HepG2 (cell line): Measurements from ENCODE around the gene RPL6. TPM values are rescaled to one million over a fixed set of nuclear protein-coding genes. Genes with fewer than 3 reads are reported as not detected.
A peak's percentile ranks its signal among the peaks of the same experiment; 100 is the strongest.

ENCODE experiments used
- BRCA1 ChIP-seq: sonication (generic); formaldehyde crosslinking; IDR thresholded peaks from 2 replicates; pipeline ENCODE4 v1.4.0; 2020; ENCODE audit warnings: missing genetic modification reagents
- CBX1 ChIP-seq: IDR thresholded peaks from one replicate; pipeline ENCODE4 v1.6.1; 2016; ENCODE audit warnings: antibody characterized with exemption, low read depth
- FIP1L1 ChIP-seq: fragments of 200-400 bp; formaldehyde crosslinking; IDR thresholded peaks from 2 replicates; pipeline ENCODE4 v1.6.1; 2018; ENCODE audit warnings: low read depth, mild to moderate bottlenecking, low read length, moderate library complexity, borderline replicate concordance; ENCODE audit not compliant: insufficient read depth
- FOXO4 ChIP-seq: sonication (generic); formaldehyde crosslinking; conservative IDR thresholded peaks from 2 replicates; pipeline ENCODE4 v1.8.1; 2023; ENCODE audit warnings: missing genetic modification reagents
- MXD4 ChIP-seq: IDR thresholded peaks from 2 replicates; pipeline ENCODE4 v1.6.1; 2016; ENCODE audit warnings: mild to moderate bottlenecking, missing biosample characterization, missing genetic modification reagents
- NRL ChIP-seq: sonication (generic); formaldehyde crosslinking; IDR thresholded peaks from 2 replicates; pipeline ENCODE4 v1.5.0; 2020; ENCODE audit warnings: missing genetic modification reagents, mild to moderate bottlenecking, moderate library complexity, borderline replicate concordance
- SMAD3 ChIP-seq: sonication (generic); formaldehyde crosslinking; IDR thresholded peaks from 2 replicates; pipeline ENCODE4 v1.4.0; 2020; ENCODE audit warnings: missing genetic modification reagents
- SUZ12 ChIP-seq: fragments of 150-350 bp; IDR thresholded peaks from 2 replicates; pipeline ENCODE4 v1.6.1; 2014; ENCODE audit warnings: low read depth, low read length
- U2AF1 ChIP-seq: fragments of 200-400 bp; formaldehyde crosslinking; optimal IDR thresholded peaks from 2 replicates; pipeline ENCODE3; 2017; ENCODE audit warnings: mild to moderate bottlenecking, low read depth, low read length
- ZHX1 ChIP-seq: sonication (generic); formaldehyde crosslinking; IDR thresholded peaks from 2 replicates; pipeline ENCODE4 v1.8.1; 2022; ENCODE audit warnings: low read depth, mild to moderate bottlenecking, missing genetic modification reagents
- ZNF263 ChIP-seq: sonication (generic); formaldehyde crosslinking; IDR thresholded peaks from 2 replicates; pipeline ENCODE4 v1.4.0; 2020; ENCODE audit warnings: missing genetic modification reagents
- ZNF44 ChIP-seq: sonication (generic); formaldehyde crosslinking; IDR thresholded peaks from 2 replicates; pipeline ENCODE4 v1.5.1; 2020; ENCODE audit warnings: mild to moderate bottlenecking, missing genetic modification reagents
- ZNF629 ChIP-seq: sonication (generic); formaldehyde crosslinking; conservative IDR thresholded peaks from 2 replicates; pipeline ENCODE4 v1.5.0; 2020; ENCODE audit warnings: missing genetic modification reagents
- ZNF660 ChIP-seq: sonication (generic); formaldehyde crosslinking; IDR thresholded peaks from 2 replicates; pipeline ENCODE4 v1.5.1; 2020; ENCODE audit warnings: mild to moderate bottlenecking, low read depth, missing genetic modification reagents, borderline replicate concordance
- ZNF749 ChIP-seq: sonication (generic); formaldehyde crosslinking; IDR thresholded peaks from 2 replicates; pipeline ENCODE4 v1.8.0; 2022; ENCODE audit warnings: mild to moderate bottlenecking, missing genetic modification reagents, moderate library complexity, borderline replicate concordance
- ZNF766 ChIP-seq: sonication (generic); formaldehyde crosslinking; IDR thresholded peaks from 2 replicates; pipeline ENCODE4 v1.5.0; 2020; ENCODE audit warnings: missing genetic modification reagents, borderline replicate concordance
- ZNF777 ChIP-seq: sonication (generic); formaldehyde crosslinking; IDR thresholded peaks from 2 replicates; pipeline ENCODE4 v1.4.0; 2020; ENCODE audit warnings: missing genetic modification reagents
- polyA plus RNA-seq, 8 experiments: library from polyadenylated mRNA; depleted of rRNA in 3 of 8; stranded (reverse) in 7 of 8; unstranded in 1 of 8; fragments of >200 nt; fragmentation: Illumina TruSeq in 4 of 8; extraction: Trizol in 4 of 8; gene quantifications; 2 replicates each; pipeline versions ENCODE4 v1.2.1 to v1.2.3, GENCODE V29; 2011 to 2016; ENCODE audit warnings: low read depth in 4 of 8, missing spikeins in 1 of 8, mixed read lengths in 1 of 8; ENCODE audit not compliant: insufficient read depth in 1 of 8
- total RNA-seq, 5 experiments: library from RNA; depleted of rRNA; stranded (reverse); fragments of >200 nt; fragmentation: Illumina TruSeq; extraction: Trizol; gene quantifications; 2 replicates each; pipeline ENCODE4 v1.2.3, GENCODE V29; 2016; ENCODE audit warnings: low read depth in 1 of 5
- TF ChIP-seq, protein P1 (sequence below): sonication (generic); formaldehyde crosslinking; IDR thresholded peaks from 2 replicates; pipeline ENCODE4 v1.9.0; 2021; ENCODE audit warnings: missing genetic modification reagents, mild to moderate bottlenecking, borderline replicate concordance
- TF ChIP-seq, protein P2 (sequence below): sonication (generic); formaldehyde crosslinking; IDR thresholded peaks from 2 replicates; pipeline ENCODE4 v1.5.1; 2020; ENCODE audit warnings: missing genetic modification reagents, mild to moderate bottlenecking, borderline replicate concordance

RPL6 gene
- total and polyA plus RNA-seq, 2 of the 13 experiments (the other 11 are each of a cell fraction or from before 2014, with no cell fraction given) = 1,551 to 1,719 TPM

DNA sequence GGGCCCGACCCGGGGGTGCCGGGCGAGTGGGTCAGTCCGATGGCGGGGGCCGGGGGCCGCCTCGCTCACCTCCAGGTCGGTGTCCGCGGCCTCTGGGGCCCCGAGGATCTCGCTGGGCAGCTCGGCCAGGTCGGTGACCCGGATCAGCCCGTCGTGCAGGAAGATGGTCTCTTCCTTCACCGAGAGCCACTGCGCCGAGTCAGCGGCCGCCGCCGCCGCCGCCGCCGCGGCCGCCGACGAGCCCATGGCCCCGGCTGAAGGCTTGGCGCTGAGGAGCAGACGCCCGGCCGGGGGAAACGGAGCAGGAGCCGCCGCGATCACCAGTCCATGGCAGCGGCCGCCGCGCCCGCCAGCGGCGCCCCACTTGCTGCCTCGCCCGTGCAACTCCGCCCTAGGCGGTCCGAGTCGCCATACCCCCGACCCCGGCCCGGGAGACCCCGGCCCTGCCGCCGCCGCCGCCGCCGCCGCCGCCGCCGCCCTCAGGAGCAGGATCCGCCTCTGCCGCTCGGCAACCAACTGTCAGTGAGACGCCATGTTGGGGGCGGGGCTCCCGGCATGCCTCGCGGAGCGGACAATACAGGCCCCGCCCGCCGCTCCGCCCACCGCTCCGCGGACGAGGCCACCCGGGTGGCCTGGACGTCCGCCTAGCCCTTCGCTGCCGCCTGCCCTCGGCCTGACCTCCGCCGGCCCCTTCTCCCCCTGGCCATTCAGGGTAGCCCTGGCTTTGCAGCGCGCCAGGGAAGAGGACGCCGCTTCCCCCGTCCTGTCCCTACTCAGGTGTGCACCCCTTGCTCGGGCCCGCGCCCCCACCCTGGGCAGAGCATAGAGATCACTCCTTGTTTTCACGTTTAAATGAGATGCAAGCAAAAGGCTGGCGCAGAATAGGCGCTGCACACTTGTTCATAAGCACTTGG is 27.3 kb downstream of the RPL6 start, which contains the start of gene HECTD4 (continued):
- TF ChIP-seq ZNF777 (CRISPR knock-in tag) (no peak), MXD4 (CRISPR knock-in tag) (peak; percentile 74), ZNF44 (CRISPR knock-in tag) (0 out of 2 replicates have a peak, but pooled peaks have one; percentile 82), U2AF1 (no peak), ZHX1 (peak; percentile 63; the same call in 1 of the 2 replicates), ZNF263 (CRISPR knock-in tag) (no peak), NRL (peak; percentile 58; the same call in 1 of the 2 replicates), FOXO4 (CRISPR knock-in tag) (0 out of 2 replicates have a peak, but pooled peaks have one; percentile 46), ZNF749 (no peak; the same call in 1 of the 2 replicates), SUZ12 (peak; percentile 42; the same call in 1 of the 2 replicates), FIP1L1 (no peak), ZNF629 (CRISPR knock-in tag) (peak; percentile 39), SMAD3 (CRISPR knock-in tag) (0 out of 2 replicates have a peak, but pooled peaks have one; percentile 53), ZNF766 (CRISPR knock-in tag) (no peak; the same call in 1 of the 2 replicates), CBX1 (no peak), BRCA1 (CRISPR knock-in tag) (no peak), ZNF660 (CRISPR knock-in tag) (no peak)
- TF ChIP-seq, protein P1, sequence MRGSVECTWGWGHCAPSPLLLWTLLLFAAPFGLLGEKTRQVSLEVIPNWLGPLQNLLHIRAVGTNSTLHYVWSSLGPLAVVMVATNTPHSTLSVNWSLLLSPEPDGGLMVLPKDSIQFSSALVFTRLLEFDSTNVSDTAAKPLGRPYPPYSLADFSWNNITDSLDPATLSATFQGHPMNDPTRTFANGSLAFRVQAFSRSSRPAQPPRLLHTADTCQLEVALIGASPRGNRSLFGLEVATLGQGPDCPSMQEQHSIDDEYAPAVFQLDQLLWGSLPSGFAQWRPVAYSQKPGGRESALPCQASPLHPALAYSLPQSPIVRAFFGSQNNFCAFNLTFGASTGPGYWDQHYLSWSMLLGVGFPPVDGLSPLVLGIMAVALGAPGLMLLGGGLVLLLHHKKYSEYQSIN = no peak
- TF ChIP-seq, protein P2, sequence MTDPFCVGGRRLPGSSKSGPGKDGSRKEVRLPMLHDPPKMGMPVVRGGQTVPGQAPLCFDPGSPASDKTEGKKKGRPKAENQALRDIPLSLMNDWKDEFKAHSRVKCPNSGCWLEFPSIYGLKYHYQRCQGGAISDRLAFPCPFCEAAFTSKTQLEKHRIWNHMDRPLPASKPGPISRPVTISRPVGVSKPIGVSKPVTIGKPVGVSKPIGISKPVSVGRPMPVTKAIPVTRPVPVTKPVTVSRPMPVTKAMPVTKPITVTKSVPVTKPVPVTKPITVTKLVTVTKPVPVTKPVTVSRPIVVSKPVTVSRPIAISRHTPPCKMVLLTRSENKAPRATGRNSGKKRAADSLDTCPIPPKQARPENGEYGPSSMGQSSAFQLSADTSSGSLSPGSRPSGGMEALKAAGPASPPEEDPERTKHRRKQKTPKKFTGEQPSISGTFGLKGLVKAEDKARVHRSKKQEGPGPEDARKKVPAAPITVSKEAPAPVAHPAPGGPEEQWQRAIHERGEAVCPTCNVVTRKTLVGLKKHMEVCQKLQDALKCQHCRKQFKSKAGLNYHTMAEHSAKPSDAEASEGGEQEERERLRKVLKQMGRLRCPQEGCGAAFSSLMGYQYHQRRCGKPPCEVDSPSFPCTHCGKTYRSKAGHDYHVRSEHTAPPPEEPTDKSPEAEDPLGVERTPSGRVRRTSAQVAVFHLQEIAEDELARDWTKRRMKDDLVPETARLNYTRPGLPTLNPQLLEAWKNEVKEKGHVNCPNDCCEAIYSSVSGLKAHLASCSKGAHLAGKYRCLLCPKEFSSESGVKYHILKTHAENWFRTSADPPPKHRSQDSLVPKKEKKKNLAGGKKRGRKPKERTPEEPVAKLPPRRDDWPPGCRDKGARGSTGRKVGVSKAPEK (CRISPR knock-in tag) = no peak
